ENCODE data around the gene PYROXD2. TPM values are rescaled to one million over a fixed set of nuclear protein-coding genes. Genes with fewer than 3 reads are reported as not detected.

The PYROXD2 gene
- total RNA-seq, 1 experiment from 2014 or later: 8.1 TPM

GRCh38 chr10:98429320-98430072, 14.5 kb upstream of the PYROXD2 start (continued):
- TF ChIP-seq ZNF532 (CRISPR knock-in tag; IDR thresholded peaks at IDR 0.05; ENCODE audit: borderline replicate concordance): no peak
- TF ChIP-seq RELA (CRISPR knock-in tag; IDR thresholded peaks at IDR 0.05; ENCODE audit: borderline replicate concordance): no peak

- H3K27me3 Mint-ChIP-seq (ENCODE audit: low read depth): no peaks in the 10 kb centered on the region
- TF ChIP-seq PREB (CRISPR knock-in tag; IDR thresholded peaks at IDR 0.05; ENCODE audit: borderline replicate concordance): no peak
- TF ChIP-seq NR1H2 (CRISPR knock-in tag; IDR thresholded peaks at IDR 0.05): no peak
- TF ChIP-seq RORB (CRISPR knock-in tag; IDR thresholded peaks at IDR 0.05): no peak
- no peak for TF ChIP-seq USF1 (CRISPR knock-in tag; IDR thresholded peaks at IDR 0.05)
- TF ChIP-seq ZNF121 (CRISPR knock-in tag; IDR thresholded peaks at IDR 0.05): no peak
- TF ChIP-seq HMGXB4 (CRISPR knock-in tag; IDR thresholded peaks at IDR 0.05): no peak
- no peak for TF ChIP-seq JUN (CRISPR knock-in tag; IDR thresholded peaks at IDR 0.05)
- TF ChIP-seq NFE2L1 (CRISPR knock-in tag; IDR thresholded peaks at IDR 0.05): no peak
- no peak for TF ChIP-seq ZNF425 (CRISPR knock-in tag; conservative IDR thresholded peaks at IDR 0.05)
- no peak for TF ChIP-seq GRHL2 (CRISPR knock-in tag; IDR thresholded peaks at IDR 0.05; ENCODE audit: insufficient replicate concordance, severe bottlenecking)
- TF ChIP-seq FOXJ3 (CRISPR knock-in tag; IDR thresholded peaks at IDR 0.05; ENCODE audit: borderline replicate concordance): no peak
- no peak for TF ChIP-seq IRF2 (CRISPR knock-in tag; IDR thresholded peaks at IDR 0.05; ENCODE audit: borderline replicate concordance, low read depth)
- TF ChIP-seq ELF4 (CRISPR knock-in tag; IDR thresholded peaks at IDR 0.05; ENCODE audit: low read depth): no peak
- no peak for TF ChIP-seq ZNF281 (CRISPR knock-in tag; IDR thresholded peaks at IDR 0.05)
- no peak for TF ChIP-seq USF2 (CRISPR knock-in tag; IDR thresholded peaks at IDR 0.05)
- TF ChIP-seq JAZF1 (CRISPR knock-in tag; IDR thresholded peaks at IDR 0.05): no peak
- no peak overlapping the region for H3K4me3 Mint-ChIP-seq
- ChIA-PET CTCF (no interaction called here), POLR2A (interaction anchor here (0.7 kb wide), 1 partner anchor 1635 kb away, joined by 4 read pairs; no protein-coding TSS in a partner anchor)
- H3K4me1 Mint-ChIP-seq: no peaks in the 10 kb centered on the region
- no peak overlapping the region for H3K27ac Mint-ChIP-seq
- peaks cover 7% of the 10 kb centered on the region for H3K9me3 Mint-ChIP-seq
- DNase-seq (ENCODE audit: low spot score): no peak
- ATAC-seq: no peak
- peaks cover 20% of the 10 kb centered on the region for H3K36me3 Mint-ChIP-seq
Measured at GRCh38 chr10:98427011-98427515, 12.1 kb upstream of the PYROXD2 start.

Data from WTC11 (cell line).